Body of pancreas (tissue), 4 donors: Measurements from ENCODE around the gene TRPM2. TPM values are rescaled to one million over a fixed set of nuclear protein-coding genes. Genes with fewer than 3 reads are reported as not detected.
"Not testable (repeated sequence)": the region's sequence is repeated elsewhere in the genome, so short reads cannot be mapped to it uniquely, and the experiment has no call there.

Source experiments
- ATAC-seq: fragments of 150-250 bp; one replicate; pipeline ENCODE4 v1.9.1; 2016
- DNase-seq, 4 donors: peaks; one replicate each; pipeline ENCODE4 v3.0.0-alpha.2; 2019
- H3K27ac ChIP-seq, 4 donors: fragments of 200-600 bp; sonication (generic); 1 replicate in 3 of 4; 2 replicates in 1 of 4; pipeline versions ENCODE4 v1.5.1 to v1.6.1; 2016 to 2019; ENCODE audit warnings: mild to moderate bottlenecking in 1 of 4, mixed read lengths in 1 of 4, moderate library complexity in 1 of 4
- H3K27me3 ChIP-seq, 2 donors: fragments of 200-600 bp; sonication (generic); one replicate each; pipeline ENCODE4 v1.6.0; 2016; ENCODE audit warnings: mild to moderate bottlenecking in 1 of 2
- H3K36me3 ChIP-seq, 2 donors: fragments of 200-600 bp; sonication (generic); replicated peaks in 1 of 2; 2 replicates each; pipeline ENCODE4 v1.5.1; 2016; ENCODE audit warnings: low read depth in 2 of 2; ENCODE audit not compliant: insufficient read depth in 1 of 2
- H3K4me1 ChIP-seq: fragments of 200-600 bp; sonication (generic); one replicate; pipeline ENCODE4 v1.6.0; 2016
- H3K4me3 ChIP-seq, 2 donors: fragments of 200-600 bp; sonication (generic); 1 replicate in 1 of 2; 2 replicates in 1 of 2; pipeline ENCODE4 v1.5.1; 2016 to 2019
- H3K9me3 ChIP-seq, 3 donors: fragments of 200-600 bp; sonication (generic); 1 replicate in 2 of 3; 2 replicates in 1 of 3; pipeline ENCODE4 v1.5.1; 2016
- POLR2A ChIP-seq, 3 donors: fragments of 450-650 bp; IDR thresholded peaks; one replicate each; pipeline ENCODE4 v1.6.1; 2016; ENCODE audit warnings: antibody characterized with exemption in 3 of 3, mild to moderate bottlenecking in 2 of 3
- WGBS, 2 donors: methylation state at CpG; one replicate each; pipeline ENCODE4 v1.1.5; 2017; 5-methylcytosine and 5-hydroxymethylcytosine counted together
- intact Hi-C: fragments of 100-400 bp; cut with DNase I; formaldehyde crosslinking; loops from one replicate; pipeline ENCODE4 v1.15.1; 2023
- total RNA-seq, 2 donors: library from RNA; depleted of rRNA; stranded (reverse); fragments of >200 nt; gene quantifications; one replicate each; pipeline ENCODE4 v1.1.0, GENCODE V29; 2016
- TF ChIP-seq, protein P1 (sequence below), 7 experiments: fragments of 450-650 bp in 4 of 7; fragments of 200-600 bp in 3 of 7; sonication (generic) in 3 of 7; IDR thresholded peaks; one replicate each; pipeline ENCODE4 v1.5.1; 2016 to 2019; ENCODE audit warnings: antibody characterized with exemption in 7 of 7

TRPM2 gene
- total RNA-seq, 2 donors from 2014 or later: 2.1 to 2.3 TPM

GRCh38 chr21:44394733-44395132 lies 41.3 kb downstream of the TRPM2 start:
- 24 to 48% methylated on average over 3 to 5 of the region's 5 CpGs for WGBS, 2 donors
- no peak for TF ChIP-seq POLR2A (IDR thresholded peaks at IDR 0.05)
- TF ChIP-seq, protein P1, sequence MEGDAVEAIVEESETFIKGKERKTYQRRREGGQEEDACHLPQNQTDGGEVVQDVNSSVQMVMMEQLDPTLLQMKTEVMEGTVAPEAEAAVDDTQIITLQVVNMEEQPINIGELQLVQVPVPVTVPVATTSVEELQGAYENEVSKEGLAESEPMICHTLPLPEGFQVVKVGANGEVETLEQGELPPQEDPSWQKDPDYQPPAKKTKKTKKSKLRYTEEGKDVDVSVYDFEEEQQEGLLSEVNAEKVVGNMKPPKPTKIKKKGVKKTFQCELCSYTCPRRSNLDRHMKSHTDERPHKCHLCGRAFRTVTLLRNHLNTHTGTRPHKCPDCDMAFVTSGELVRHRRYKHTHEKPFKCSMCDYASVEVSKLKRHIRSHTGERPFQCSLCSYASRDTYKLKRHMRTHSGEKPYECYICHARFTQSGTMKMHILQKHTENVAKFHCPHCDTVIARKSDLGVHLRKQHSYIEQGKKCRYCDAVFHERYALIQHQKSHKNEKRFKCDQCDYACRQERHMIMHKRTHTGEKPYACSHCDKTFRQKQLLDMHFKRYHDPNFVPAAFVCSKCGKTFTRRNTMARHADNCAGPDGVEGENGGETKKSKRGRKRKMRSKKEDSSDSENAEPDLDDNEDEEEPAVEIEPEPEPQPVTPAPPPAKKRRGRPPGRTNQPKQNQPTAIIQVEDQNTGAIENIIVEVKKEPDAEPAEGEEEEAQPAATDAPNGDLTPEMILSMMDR (IDR thresholded peaks at IDR 0.05): no peak
- intact Hi-C loops: no loop called here
- Histone ChIP-seq H3K9me3 (no peaks in the 10 kb centered on the region), H3K4me1 (no peaks in the 10 kb centered on the region), H3K27me3 (no peaks in the 10 kb centered on the region), H3K36me3 (no peaks in the 10 kb centered on the region), H3K4me3 (no peak overlapping the region), H3K27ac (no peak overlapping the region)
- no peak for ATAC-seq
- DNase-seq: no peak

DNA sequence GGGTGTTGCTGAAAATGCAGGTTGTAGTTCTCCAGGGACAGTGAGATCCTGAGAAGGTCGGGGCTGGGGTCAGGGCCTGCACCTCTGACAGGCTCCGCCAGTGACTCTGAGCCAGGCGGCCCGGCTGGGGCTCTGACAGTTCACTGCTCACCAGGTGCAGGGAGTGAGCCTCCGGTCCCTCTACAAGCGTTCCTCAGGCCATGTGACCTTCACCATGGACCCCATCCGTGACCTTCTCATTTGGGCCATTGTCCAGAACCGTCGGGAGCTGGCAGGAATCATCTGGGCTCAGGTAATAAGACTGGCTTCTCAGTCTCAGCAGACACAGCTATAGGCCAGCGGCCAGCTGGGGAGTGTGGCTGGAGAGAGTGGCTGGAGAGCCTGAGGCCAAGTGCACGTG lies 41.8 kb downstream of the TRPM2 start:
- H3K9me3 ChIP-seq: no peaks in the 10 kb centered on the region
- TF ChIP-seq, protein P1 (IDR thresholded peaks at IDR 0.05): no peak
- TF ChIP-seq POLR2A (IDR thresholded peaks at IDR 0.05): no peak
- ATAC-seq (no peak), DNase-seq (no peak)
- intact Hi-C loops: no loop called here
- H3K4me3 ChIP-seq: no peak overlapping the region
- H3K4me1 ChIP-seq: no peaks in the 10 kb centered on the region
- no peak overlapping the region for H3K27ac ChIP-seq
- H3K36me3 ChIP-seq: no peaks in the 10 kb centered on the region
- H3K27me3 ChIP-seq: no peaks in the 10 kb centered on the region
- WGBS, 2 donors: 48 to 49% methylated on average over 11 of the region's 11 CpGs

DNA sequence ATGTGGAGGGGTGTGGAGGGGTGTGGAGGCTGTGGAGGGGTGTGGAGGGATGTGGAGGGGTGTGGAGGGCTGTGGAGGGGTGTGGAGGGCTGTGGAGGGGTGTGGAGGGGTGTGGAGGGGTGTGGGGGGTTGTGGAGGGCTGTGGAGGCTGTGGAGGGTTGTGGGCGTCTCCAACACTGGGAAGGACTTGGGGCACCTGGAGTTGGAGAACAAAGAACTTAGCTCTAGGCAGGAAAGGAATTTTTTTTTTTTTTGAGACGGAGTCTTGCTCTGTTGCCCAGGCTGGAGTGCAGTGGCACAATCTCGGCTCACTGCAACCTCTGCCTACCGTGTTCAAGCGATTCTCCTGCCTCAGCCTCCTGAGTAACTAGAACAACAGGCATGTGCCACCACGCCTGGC lies 43.4 kb downstream of the TRPM2 start:
- H3K27ac ChIP-seq, H3K27me3 ChIP-seq, ATAC-seq, DNase-seq, H3K9me3 ChIP-seq, H3K4me3 ChIP-seq, intact Hi-C loops, H3K4me1 ChIP-seq, H3K36me3 ChIP-seq: not testable (repeated sequence)
- 61 to 74% methylated on average over 6 of the region's 6 CpGs for WGBS, 2 donors

DNA sequence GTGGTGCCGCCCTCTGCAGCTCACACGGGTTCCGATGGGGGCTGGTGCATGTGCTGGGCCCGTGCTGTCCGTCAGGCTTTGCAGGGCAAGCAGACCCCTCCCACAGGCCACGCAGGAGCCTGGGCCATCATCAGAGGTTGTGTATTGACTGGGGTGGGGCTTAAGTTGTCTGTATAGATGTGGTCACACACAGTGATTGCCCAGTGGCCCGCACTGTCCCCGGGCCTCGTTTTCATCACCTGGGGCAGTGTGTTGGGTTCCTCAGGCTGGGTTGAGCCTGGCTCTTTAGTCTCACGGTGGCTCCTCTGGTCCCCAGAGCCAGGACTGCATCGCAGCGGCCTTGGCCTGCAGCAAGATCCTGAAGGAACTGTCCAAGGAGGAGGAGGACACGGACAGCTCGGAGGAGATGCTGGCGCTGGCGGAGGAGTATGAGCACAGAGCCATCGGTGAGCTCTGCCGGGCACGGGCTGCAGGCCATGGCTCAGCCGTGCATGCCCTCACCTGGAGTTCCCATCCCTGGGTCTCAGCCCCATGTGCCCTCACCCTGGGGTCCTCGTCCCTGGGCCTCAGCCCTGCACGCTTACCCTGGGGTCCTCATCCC lies 44.1 kb downstream of the TRPM2 start:
- Histone ChIP-seq H3K4me1 (no peaks in the 10 kb centered on the region), H3K27me3 (no peaks in the 10 kb centered on the region), H3K36me3 (no peaks in the 10 kb centered on the region), H3K27ac (no peak overlapping the region), H3K4me3 (no peak overlapping the region), H3K9me3 (no peaks in the 10 kb centered on the region)
- whole genome bisulfite sequencing, 2 donors: 72 to 78% methylated on average over 6 to 22 of the region's 22 CpGs
- intact Hi-C loops: no loop called here
- DNase-seq (no peak), ATAC-seq (no peak)
- no peak for TF ChIP-seq POLR2A (IDR thresholded peaks at IDR 0.05)
- TF ChIP-seq, protein P1 (IDR thresholded peaks at IDR 0.05): no peak

DNA sequence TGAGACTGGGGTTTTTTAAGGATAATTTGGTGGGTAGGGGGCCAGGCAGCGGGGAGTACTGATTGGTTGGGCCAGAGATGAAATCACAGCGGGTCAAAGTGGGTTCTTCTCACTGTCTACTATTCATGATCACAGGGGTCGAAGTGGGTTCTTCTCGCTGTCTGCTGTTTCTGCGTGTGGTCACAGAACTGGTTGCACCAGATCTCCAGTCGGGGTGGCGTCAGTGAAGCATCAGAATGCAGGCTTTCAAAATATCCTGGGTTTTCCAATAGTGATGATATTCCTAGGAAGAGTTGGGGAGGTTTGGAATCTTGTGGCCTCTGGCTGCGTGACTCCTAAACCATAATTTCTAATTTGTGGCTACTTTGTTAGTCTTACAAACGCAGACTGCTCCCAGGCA lies 45.1 kb downstream of the TRPM2 start:
- Histone ChIP-seq H3K27ac (no peak overlapping the region), H3K4me1 (no peaks in the 10 kb centered on the region), H3K27me3 (no peaks in the 10 kb centered on the region), H3K9me3 (no peaks in the 10 kb centered on the region), H3K4me3 (no peak overlapping the region), H3K36me3 (no peaks in the 10 kb centered on the region)
- intact Hi-C loops: no loop called here
- ATAC-seq (no peak), DNase-seq (no peak)
- 71 to 82% methylated on average over 9 of the region's 9 CpGs for WGBS, 2 donors
- TF ChIP-seq, protein P1 (IDR thresholded peaks at IDR 0.05): no peak
- no peak for TF ChIP-seq POLR2A (IDR thresholded peaks at IDR 0.05)
